GM18951 (cell line): Measurements from ENCODE around the gene PCNX2.

Source experiments
- POLR2A ChIP-seq: IDR thresholded peaks from 4 replicates; pipeline ENCODE4 v1.6.1; 2011; ENCODE audit warnings: mild to moderate bottlenecking; ENCODE audit not compliant: insufficient read length, insufficient read depth; ENCODE audit errors: extremely low read depth
- in situ Hi-C: fragments of 300-500 bp; cut with MboI; formaldehyde crosslinking; loops from one replicate; pipeline ENCODE4 v1.12.0; 2022; ENCODE audit warnings: low sequenced_read_pairs, mixed read lengths, inconsistent platforms; ENCODE audit not compliant: unreplicated experiment

Gene PCNX2

GRCh38 chr1:232940262-232940661, 355.3 kb downstream of the PCNX2 start:
- in situ Hi-C loops = no loop called here
- no peak for TF ChIP-seq POLR2A

- in situ Hi-C loops = no loop called here
- TF ChIP-seq POLR2A = no peak
Observed at GRCh38 chr1:232939748-232940147, 355.8 kb downstream of the PCNX2 start.

GRCh38 chr1:232938926-232939325, 356.6 kb downstream of the PCNX2 start:
- no peak for TF ChIP-seq POLR2A
- in situ Hi-C loops = no loop called here

GRCh38 chr1:232937741-232938375, 357.7 kb downstream of the PCNX2 start:
- in situ Hi-C loops = no loop called here
- TF ChIP-seq POLR2A = no peak

- no peak for TF ChIP-seq POLR2A
- in situ Hi-C loops = no loop called here
Observed at GRCh38 chr1:232936941-232937340, 358.6 kb downstream of the PCNX2 start.
